ENCODE results near the gene SMARCA2. TPM values are rescaled to one million over a fixed set of nuclear protein-coding genes. Genes with fewer than 3 reads are reported as not detected.

The SMARCA2 gene
- total RNA-seq, 1 donor from 2014 or later, result 160 TPM

DNA sequence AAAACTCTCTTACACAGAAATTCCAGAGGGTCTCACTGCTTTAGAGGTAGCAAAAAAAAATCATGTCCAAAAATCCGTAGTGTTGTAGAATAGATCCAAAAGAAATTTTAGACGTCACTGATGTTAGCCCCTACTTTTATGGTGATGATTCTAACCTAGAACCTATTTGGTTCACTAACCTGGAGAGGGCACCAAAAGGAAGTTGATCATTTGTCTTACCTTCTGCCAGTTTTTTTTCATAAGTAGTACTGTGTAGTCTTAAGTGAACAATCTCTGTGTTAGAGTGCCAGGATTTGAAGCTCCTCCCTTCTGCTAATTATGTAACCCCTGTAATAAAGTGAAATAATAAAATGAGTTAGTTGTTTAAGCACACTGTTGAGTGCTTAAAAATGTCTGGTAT is 215.2 kb downstream of the SMARCA2 start:
- DNase-seq (ENCODE audit: low spot score in 2 of 2), result no peak
- Histone ChIP-seq H3K27me3 (no peaks in the 10 kb centered on the region), H3K27ac (no peak overlapping the region), H3K4me3 (no peak overlapping the region), H3K36me3 (no peaks in the 10 kb centered on the region), H3K4me1 (no peaks in the 10 kb centered on the region), H3K9me3 (no peaks in the 10 kb centered on the region)
- intact Hi-C loops (cut with DNase I), result no loop called here
- TF ChIP-seq, protein P1, sequence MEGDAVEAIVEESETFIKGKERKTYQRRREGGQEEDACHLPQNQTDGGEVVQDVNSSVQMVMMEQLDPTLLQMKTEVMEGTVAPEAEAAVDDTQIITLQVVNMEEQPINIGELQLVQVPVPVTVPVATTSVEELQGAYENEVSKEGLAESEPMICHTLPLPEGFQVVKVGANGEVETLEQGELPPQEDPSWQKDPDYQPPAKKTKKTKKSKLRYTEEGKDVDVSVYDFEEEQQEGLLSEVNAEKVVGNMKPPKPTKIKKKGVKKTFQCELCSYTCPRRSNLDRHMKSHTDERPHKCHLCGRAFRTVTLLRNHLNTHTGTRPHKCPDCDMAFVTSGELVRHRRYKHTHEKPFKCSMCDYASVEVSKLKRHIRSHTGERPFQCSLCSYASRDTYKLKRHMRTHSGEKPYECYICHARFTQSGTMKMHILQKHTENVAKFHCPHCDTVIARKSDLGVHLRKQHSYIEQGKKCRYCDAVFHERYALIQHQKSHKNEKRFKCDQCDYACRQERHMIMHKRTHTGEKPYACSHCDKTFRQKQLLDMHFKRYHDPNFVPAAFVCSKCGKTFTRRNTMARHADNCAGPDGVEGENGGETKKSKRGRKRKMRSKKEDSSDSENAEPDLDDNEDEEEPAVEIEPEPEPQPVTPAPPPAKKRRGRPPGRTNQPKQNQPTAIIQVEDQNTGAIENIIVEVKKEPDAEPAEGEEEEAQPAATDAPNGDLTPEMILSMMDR (IDR thresholded peaks at IDR 0.05), result no peak

DNA sequence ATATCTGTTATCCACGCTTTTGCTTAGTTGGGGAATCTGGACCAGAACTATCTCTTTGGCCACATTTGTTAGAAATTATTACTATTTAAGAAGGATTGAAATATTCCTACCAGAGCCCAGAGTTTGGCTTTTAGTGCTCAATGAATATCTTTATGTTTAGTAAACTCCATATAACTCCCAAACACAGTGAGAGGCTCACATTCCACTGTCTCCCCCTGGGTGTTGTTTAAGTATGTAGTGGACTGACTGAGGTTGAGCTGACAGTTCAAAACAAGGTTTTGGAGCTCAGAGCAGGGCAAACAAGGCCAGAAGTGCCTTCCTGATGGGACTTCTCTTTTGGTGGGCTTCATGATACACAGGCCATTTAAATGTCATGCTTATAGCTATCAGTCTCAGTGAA is 216.0 kb downstream of the SMARCA2 start:
- no peak overlapping the region for H3K4me3 ChIP-seq
- intact Hi-C loops (cut with DNase I), result no loop called here

GRCh38 chr9:2231829-2232228 is 216.7 kb downstream of the SMARCA2 start:
- H3K27me3 ChIP-seq, result no peaks in the 10 kb centered on the region
- no peak overlapping the region for H3K4me3 ChIP-seq
- no peaks in the 10 kb centered on the region for H3K9me3 ChIP-seq
- H3K27ac ChIP-seq, result no peak overlapping the region
- TF ChIP-seq, protein P1 (IDR thresholded peaks at IDR 0.05), result no peak
- H3K4me1 ChIP-seq, result no peaks in the 10 kb centered on the region
- no peaks in the 10 kb centered on the region for H3K36me3 ChIP-seq
- DNase-seq (ENCODE audit: low spot score in 2 of 2), result no peak
- intact Hi-C loops (cut with DNase I), result no loop called here

More for the DNA sequence above, 216.0 kb downstream of the SMARCA2 start:
- Histone ChIP-seq H3K27ac (no peak overlapping the region), H3K27me3 (no peaks in the 10 kb centered on the region), H3K9me3 (no peaks in the 10 kb centered on the region), H3K36me3 (no peaks in the 10 kb centered on the region), H3K4me1 (no peaks in the 10 kb centered on the region)
- no peak for DNase-seq (ENCODE audit: low spot score in 2 of 2)
- TF ChIP-seq, protein P1 (IDR thresholded peaks at IDR 0.05), result no peak

GRCh38 chr9:2233274-2233673 is 218.1 kb downstream of the SMARCA2 start:
- Histone ChIP-seq H3K27me3 (no peaks in the 10 kb centered on the region), H3K9me3 (no peaks in the 10 kb centered on the region), H3K36me3 (no peaks in the 10 kb centered on the region), H3K27ac (no peak overlapping the region), H3K4me1 (no peaks in the 10 kb centered on the region), H3K4me3 (no peak overlapping the region)
- TF ChIP-seq, protein P1 (IDR thresholded peaks at IDR 0.05), result no peak
- intact Hi-C loops (cut with DNase I), result no loop called here
- no peak for DNase-seq (ENCODE audit: low spot score in 2 of 2)

- no peak overlapping the region for H3K27ac ChIP-seq
- no peak for DNase-seq (ENCODE audit: low spot score in 2 of 2)
- no peaks in the 10 kb centered on the region for H3K4me1 ChIP-seq
- no peaks in the 10 kb centered on the region for H3K9me3 ChIP-seq
- intact Hi-C loops (cut with DNase I), result no loop called here
- no peaks in the 10 kb centered on the region for H3K36me3 ChIP-seq
- TF ChIP-seq, protein P1 (IDR thresholded peaks at IDR 0.05), result no peak
- no peaks in the 10 kb centered on the region for H3K27me3 ChIP-seq
- H3K4me3 ChIP-seq, result no peak overlapping the region
Measured at GRCh38 chr9:2234371-2234893, 219.3 kb downstream of the SMARCA2 start.

- Histone ChIP-seq H3K36me3 (no peaks in the 10 kb centered on the region), H3K9me3 (no peaks in the 10 kb centered on the region), H3K4me3 (no peak overlapping the region), H3K27ac (no peak overlapping the region), H3K27me3 (no peaks in the 10 kb centered on the region), H3K4me1 (no peaks in the 10 kb centered on the region)
- intact Hi-C loops (cut with DNase I), result no loop called here
- TF ChIP-seq, protein P1 (IDR thresholded peaks at IDR 0.05), result no peak
- no peak for DNase-seq (ENCODE audit: low spot score in 2 of 2)
Measured at GRCh38 chr9:2235623-2236022, 220.5 kb downstream of the SMARCA2 start.

Data from ascending aorta (tissue), 2 donors.